GM19328 (cell line): Measurements from ENCODE around the gene GDF11.

ENCODE experiments used
- ATAC-seq: cut with Tn5 transposase; IDR thresholded peaks from one replicate; pipeline ENCODE4 v1.9.1; 2021; ENCODE audit warnings: mild to moderate bottlenecking, moderate library complexity; ENCODE audit not compliant: unreplicated experiment

GDF11 gene

GRCh38 chr12:55780685-55781084 is 37.8 kb downstream of the GDF11 start:
- no peak for ATAC-seq

- no peak for ATAC-seq
These were observed 45.6 kb downstream of the GDF11 start for GRCh38 chr12:55788546-55788945.

- no peak for ATAC-seq
These were observed 46.2 kb downstream of the GDF11 start for GRCh38 chr12:55789171-55789570.

GRCh38 chr12:55789893-55790292 is 47.0 kb downstream of the GDF11 start:
- no peak for ATAC-seq

GRCh38 chr12:55795950-55796349 is 53.0 kb downstream of the GDF11 start:
- ATAC-seq = no peak

GRCh38 chr12:55797068-55797467 is 54.1 kb downstream of the GDF11 start:
- ATAC-seq = no peak

GRCh38 chr12:55797550-55797949 is 54.6 kb downstream of the GDF11 start:
- no peak for ATAC-seq
